ENCODE data around the gene HACD1.
"Not testable (repeated sequence)": the region's sequence is repeated elsewhere in the genome, so short reads cannot be mapped to it uniquely, and the experiment has no call there.

Gene HACD1

DNA sequence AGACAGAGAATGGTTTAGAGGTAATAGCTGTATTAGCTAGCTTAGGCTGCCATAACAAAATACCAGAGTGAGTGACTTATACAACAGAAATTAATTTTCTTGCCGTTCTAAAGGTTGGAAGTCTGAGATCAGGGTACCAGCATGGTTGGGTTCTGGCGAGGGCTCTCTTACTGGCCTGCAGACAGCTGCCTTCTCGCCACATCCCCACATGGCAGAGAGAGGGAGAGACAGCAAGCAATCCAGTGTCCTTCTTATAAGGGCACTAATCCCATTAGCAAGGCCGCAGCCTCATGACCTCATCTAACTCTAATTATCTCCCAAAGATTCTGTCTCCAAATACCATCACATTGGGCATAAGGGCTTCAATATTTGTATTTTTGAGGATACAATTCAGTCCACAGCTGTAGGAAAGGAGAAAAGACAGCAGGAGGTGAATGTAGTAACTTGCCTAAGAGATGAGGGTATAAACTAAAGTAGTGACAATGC, 23.2 kb upstream of the HACD1 start:
- no peak for DNase-seq

DNA sequence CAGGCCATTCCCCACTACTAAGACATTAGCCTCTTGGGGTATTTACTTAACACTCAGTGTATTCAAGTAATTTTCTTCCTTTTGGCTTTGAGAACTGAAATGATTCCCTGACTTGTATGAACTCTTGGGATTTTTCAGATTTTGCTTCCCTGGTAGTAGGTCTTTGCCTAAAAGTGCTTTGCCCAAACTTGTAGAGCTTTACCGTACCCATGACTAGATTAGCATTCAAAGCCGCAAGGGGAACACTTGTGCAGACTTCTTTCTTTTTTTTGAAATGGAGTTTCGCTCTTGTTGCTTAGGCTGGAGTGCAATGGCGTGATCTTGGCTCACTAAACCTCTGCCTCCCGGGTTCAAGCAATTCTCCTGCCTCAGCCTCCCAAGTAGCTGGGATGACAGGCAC, 20.7 kb upstream of the HACD1 start:
- DNase-seq, result no peak

DNA sequence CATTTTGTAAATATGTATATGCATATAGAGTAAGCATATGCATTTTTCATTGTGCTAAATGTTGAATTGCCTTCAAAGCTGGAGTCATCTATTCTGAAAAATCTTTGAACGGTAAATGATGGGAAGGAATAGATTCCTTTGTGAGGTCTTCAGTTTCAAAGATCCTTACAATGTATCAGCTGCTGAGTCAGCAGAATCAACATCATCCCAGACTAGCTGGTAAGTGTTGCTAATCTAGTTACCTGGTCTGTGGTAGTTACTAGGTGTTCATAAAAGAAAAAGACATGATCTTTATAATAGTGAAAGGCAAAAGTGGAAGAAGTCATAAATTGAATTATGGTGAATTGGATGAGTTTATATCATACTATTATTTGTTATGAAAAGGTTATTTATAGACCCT, 16.2 kb upstream of the HACD1 start:
- no peak for DNase-seq

DNA sequence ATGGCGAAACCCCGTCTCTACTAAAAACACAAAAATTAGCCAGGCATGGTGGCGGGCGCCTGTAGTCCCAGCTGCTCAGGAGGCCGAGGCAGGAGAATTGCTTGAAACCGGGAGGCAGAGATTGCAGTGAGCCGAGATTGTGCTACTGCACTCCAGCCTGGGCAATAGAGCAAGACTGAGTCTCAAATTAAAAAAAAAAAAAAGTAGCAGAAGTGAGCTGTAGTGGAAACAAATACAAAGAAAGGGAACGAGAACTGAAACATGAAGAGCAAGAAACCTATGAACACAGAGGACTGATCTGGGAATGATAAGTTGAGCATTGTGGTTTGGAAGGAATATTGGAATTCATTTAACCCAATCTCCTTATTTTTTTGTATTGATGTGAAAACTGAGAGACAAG, 15.4 kb upstream of the HACD1 start:
- DNase-seq, result not testable (repeated sequence)

DNA sequence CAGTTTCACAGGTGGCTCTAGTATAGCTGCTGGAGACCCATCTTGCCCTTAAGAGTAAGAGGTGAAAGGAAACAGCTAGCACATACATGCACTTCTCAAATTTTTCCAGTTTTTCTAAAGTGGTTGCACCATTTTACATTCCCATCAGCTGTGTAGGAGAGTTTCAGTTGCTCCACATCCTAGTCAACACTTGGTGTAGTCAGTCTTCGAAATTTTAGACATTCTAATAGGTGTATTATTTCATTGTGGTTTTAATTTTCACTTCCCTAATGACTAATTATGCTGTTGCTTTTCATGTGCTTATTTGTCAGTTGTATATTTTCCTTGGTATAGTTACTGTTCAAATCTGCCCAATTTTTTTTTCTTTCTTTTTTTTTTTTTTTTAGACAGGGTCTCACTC, 9.5 kb upstream of the HACD1 start:
- DNase-seq, result no peak

DNA sequence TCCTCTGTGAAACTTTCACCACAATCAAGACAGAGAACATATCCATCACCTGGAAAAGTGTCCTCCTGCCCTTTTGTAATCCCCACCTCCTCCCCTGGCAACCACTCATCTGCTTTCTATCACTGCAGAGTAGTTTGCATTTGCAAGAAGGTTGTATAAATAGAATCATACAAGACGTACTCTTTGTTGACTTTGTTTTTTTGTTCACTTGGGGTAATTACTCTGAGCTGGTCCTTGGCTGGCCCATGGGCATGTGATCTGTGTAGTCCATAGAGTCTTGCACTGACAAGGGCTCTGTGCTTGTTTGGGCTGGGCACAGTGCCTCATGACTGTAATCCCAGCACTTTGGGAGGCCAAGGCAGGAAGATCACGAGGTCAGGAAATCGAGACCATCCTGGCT, 7.8 kb upstream of the HACD1 start:
- DNase-seq, result no peak

DNA sequence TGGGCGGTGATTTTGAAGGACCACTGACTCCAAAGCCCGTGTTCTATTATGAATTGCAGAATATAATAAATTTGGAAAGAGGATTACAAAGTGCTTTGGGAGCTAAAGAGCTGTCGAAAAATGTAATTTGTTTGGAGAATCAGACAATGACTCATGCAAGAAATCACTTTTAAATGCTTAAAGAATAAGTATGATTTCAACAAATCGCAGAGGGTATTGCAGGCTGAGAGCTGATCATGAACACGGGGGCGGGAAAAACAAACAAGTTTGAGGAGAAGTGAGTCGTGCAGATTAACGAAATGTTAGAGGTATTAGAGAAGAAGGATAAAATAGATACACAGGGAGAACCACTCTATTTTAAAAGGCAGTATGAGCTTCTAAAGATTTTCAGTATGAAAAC, 4.9 kb upstream of the HACD1 start:
- no peak for DNase-seq

DNA sequence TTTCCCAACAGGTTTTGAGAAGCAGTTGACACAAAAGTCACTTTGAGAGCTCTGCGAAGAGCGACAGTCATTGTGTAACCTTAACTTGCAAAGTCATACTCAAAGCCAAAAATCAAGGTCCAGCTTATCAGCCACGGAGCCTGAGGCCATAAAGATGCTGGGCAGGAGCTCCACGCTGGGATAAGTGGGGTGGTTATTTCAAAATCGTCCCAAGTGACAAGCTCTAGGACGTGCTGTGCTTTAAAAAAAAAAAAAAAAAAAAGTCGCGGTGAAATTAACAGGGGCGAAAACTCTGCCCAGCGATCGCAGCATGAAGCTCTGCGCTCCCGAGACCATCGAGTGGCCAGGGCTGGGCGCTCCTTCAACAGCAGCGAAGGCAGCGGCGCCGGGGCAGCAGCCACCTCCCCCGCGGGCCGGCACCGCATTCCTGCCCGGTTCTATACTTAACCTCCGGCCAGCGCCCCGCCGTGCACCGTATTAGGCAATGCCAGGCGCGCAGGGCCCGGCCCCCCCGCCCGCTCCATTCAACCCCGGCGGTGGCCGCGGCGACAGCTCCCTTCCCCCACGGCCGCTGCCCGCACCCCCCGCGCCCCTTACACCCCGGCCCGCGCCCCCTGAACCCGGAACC, 657 bp downstream of the HACD1 start:
- DNase-seq, result no peak

DNA sequence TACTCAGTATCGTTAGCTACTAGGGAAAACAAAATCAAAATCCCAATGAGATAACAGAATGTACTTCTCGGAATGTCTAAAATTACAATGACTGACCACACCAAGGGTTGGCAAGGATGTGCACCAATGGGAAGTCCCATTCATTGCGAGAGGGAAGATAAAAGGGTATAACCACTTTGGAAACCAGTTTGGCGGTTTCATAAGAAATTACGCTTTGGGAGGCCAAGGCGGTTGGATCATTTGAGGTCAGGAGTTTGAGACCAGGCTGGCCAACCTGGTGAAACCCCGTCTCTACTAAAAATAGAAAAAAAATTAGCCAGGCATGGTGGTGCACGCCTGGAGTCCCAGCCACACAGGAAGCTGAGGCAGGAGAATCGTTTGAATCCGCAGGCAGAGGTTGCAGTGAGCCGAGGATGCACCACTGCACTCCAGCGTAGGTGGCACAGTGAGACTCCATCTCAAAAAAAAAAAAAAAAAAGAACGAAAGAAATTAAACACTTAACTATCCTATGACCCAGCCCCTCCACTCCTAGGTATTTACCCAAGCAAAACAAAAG, 7.6 kb downstream of the HACD1 start:
- DNase-seq, result no peak

DNA sequence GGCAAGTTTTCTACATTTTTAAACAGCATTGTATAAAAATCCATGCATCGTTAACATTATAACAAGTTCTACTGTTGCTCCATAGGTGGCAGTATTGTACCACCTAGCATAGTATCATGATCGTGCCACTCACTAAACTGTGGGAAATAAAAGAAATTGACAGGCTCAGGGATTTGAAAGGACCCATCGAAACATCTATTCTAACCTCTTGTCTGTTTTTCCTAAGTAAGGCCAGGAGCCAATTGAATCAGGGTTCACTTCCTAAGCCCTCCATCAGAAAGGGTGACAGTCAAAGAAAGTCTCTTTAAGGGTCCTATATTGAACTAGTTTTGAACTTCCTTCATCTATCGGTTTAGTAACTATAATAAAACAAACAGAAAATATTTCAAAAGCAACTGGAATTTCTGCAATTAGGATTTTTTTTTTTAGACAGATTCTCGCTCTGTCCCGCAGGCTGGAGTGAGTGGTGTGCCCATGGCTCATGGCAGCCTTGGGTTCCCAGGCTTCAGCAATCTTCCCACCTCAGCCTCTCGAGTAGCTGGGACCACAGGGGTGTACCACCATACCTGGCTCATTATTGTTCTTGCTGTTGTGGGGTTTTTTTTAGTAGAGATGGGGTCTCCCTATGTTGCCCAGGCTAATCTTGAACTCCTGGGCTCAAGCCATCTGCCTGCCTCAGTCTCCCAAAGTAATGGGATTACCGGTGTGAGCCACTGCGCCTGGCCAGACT, 9.4 kb downstream of the HACD1 start:
- peak; percentile 71 for DNase-seq

DNA sequence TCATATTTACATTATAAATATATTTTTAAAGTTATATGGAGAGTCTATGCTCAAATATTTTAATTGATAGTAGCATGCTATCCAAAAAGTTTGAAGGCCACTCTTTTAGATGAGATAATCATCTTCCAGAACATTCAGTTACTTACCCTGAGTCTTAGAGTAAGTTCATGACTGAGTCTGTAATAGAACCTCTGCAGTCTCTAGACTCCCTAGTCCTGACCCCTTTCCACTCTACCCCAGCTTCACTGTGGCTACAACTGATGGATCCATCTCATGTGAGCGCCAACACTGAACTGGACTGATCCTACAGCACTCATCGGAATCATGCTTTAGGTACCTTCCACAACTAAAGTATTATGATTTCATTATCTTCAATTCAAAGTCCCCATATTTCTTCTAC, 10.1 kb downstream of the HACD1 start:
- no peak for DNase-seq

DNA sequence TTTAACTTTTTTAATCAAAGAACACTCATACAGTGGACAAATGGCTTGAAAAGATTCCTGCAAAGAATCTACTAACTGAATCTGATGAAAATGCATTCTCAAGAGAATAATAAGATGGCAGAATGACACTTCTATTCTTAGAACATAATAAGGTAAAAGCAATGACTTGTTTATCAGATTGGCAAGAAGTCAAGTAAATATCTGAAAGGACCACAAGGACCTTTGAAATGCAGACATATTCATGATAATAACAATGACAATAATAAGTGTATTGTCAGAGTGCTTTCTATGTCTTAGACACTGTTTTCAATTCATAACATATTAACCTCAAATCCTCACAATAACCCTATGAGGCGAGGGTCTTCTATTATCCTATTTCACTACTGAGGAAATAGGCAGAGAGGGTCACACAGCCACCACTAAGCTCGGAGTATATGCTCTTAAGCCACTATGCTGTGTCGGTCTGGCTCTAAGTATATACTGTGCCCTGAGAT, 10.6 kb downstream of the HACD1 start:
- no peak for DNase-seq

DNA sequence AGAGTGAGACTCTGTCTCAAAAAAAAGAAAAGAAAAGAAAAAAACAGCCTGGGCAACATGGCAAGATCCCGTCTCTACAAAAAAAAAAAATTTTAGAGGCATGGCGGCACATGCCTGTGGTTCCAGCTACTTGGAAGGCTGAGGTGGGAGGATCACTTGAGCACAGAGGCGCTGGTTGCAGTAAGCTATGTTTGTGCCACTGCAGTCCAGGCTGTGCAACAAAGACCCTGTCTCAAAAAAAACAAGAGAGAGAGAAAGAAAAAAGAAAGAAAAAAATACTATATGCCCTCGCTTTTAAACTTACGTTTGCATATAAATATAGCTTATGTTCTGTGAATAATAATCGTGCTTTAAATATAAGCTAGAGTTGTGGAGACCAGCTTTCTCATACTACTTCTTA, 11.2 kb downstream of the HACD1 start:
- DNase-seq, result no peak

DNA sequence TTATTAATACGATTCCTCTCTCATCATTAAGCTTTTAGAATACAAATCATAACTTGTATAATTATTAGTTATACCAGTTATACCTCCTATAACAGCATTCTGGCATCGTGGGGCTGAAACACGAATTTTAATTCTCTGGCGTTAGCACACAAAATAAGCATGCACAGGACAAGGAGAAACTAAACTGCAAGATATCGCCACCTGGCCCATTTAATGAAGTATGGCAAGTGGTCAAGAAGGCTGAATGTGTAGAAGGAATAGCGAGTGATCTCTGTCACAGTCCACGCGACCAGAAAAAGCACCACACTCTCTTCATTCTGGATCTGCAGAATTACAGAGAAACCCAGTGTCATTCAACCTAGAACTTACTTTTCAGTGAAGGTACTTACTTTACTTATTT, 18.1 kb downstream of the HACD1 start:
- DNase-seq, result peak; percentile 22

DNA sequence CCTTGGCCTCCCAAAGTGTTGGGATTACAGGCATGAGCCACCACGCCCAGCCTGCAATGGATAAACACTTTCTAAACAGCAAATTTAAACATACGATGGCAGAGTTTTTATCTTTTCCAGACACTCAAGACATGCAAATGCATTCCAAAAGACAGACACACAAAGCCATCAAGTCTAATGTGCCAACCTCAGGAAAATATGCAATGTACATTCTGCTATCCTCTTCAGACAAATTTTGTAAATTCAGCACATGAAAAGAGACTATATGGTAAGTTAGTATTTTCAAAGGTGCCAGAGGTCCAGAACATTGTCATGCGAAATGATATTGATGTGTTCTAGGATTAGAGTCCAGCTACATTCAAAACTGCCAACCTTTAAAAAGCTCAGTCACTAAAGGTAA, 19.8 kb downstream of the HACD1 start:
- DNase-seq, result no peak

DNA sequence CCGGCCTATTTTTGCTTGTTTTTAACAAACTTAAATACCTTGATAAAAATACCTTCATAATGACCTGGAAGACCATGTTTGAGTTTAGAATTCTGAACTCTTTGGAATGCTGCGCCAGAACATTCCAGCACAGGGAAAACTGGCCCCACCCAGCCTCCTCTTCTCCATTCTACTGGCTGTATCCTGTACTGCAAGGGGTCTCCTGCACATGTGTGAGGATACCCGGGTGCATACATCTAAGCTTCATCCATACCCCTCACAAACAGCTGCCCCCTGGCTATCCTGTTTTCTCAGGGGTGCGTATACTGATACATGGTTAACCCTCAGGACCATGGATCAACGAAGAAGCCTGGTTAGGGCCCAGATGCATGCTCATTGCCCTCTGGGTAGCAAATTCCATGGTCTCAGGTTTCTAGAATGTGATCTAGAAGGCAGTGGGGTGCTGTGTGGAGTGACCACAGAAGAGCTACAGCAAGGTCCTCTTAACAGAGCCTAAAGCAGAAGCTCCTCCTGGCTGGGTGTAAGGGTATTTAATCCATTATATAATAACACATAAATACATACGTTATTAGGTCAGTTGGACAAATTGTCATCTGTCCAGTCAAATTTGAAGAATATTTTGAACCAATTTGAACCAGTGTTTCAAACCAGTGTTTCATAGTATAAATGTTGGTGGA, 26.1 kb downstream of the HACD1 start:
- DNase-seq, result no peak

DNA sequence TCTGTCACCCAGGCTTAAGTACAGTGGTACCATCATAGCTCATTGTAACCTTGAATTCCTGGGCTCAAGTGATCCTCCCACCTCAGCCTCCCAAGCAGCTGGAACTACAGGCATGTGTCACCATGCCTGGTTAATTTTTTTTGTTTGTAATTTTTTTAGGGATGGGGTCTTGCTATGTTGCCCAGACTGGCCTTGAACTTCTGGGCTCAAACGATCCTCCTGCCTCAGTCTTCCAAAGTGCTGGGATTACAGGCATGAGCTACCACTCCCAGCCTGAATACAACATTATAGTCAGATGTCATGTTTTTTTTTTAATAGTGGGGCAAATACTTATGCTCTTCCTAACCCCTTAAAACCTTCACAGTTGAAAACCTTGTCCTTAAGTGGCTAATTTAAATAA, 27.9 kb downstream of the HACD1 start:
- DNase-seq, result not testable (repeated sequence)

DNA sequence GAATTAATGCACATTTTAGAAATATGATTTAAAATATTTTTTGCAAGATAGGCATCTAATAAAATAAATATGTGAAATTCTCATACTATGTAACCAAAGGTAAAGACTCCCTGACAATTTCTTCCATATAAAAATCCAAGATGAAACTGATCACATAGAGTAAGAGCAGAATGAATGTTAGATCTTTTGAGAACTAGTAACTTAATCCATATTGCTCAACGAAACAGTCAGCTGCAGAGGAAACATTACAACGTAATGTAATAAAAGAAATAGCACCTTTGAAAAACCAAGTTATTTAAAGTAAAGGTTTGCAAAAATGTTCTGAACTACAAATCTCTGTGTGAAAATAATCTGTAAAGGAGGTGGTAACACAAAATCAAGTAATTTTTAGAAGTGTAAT, 28.8 kb downstream of the HACD1 start:
- no peak for DNase-seq

DNA sequence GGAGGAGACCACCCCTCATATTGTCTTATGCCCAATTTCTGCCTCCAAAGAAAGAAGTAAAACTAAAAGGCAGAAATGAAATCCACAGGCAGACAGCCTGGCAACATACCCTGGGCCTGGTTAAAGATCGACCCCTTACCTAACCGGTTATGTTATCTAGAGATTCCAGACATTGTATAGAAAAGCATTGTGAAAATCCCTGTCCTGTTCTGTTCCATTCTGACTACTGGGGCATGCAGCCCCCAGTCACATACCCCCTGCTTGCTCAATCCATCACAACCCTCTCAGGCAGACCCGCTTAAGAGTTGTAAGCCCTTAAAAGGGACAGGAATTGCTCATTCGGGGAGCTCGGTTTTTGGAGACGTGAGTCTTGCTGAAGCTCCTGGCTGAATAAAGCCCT, 29.9 kb downstream of the HACD1 start:
- not testable (repeated sequence) for DNase-seq

DNA sequence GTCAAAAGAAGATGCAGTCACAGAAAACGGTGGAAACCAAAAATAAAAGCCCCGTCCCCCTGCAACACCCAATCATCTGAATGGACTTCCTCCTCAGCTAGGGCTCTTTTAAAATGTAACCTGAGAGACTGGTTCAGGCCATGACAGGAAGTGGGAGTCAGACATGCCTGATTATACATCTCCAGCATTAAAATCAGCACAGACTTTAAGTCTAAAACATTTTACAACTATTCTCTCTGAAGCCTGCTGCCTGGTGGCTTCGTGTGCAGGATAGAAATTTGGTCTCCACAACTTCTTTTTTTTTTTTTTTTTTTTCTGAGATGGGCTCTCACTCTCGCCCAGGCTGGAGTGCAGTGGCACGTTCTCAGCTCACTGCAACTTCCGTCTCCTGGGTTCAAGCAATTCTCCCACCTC, 30.3 kb downstream of the HACD1 start:
- DNase-seq, result no peak

DNA sequence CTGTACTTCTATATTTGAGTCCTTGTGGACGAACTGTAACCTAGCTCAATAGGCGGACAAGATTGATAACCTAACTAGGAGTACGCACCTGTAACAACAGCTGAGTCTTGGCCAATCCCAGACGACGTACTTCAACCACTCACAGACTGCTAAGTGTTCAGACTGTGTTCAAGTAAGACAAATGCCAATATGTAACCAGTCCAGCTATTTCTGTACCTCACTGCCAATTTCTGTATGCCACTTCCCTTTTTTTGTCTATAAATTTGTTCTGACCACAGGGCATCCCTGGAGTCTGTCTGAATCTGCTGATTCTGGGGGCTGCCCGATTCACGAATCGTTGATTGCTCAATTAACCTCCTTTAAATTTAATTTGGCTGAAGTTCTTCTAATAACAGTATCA, 32.2 kb downstream of the HACD1 start:
- no peak for DNase-seq

DNA sequence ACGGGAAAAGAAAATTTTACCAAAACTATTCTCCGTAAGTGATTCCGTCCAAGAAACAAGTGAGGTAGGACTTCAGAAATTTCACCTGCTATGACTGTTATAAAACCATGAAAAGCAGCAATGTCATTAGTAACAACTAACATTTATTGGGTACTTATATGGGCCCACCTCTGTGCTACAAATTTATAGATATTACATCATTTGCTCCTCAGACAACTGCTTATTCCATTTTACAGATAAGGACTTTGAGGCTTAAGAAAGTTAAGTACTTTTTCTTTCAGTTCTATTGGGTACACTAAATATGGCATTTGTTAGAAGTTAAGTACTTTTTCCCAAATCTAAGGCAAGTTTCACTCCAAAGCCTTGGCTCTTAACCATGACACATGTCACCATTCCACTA, 36.3 kb downstream of the HACD1 start:
- no peak for DNase-seq

DNA sequence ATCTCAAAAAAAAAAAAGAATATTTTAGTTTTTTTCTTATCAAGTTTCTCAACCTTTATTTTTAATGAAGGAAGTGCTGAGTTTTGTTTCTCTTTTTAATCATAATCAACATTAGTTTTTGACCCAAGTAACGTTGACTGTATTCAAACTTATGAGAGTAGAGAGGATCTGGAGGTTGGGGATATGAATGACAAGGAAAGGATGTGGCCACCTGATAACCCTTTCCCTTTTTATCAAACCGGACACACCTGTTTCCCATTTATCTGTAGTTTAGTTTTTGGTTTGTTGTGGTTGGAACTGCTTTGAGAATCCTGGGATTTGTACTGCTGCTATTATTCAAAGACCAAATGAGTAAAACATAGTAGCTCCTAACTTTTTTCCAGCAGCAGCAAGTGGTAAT, 38.6 kb downstream of the HACD1 start:
- DNase-seq, result no peak

DNA sequence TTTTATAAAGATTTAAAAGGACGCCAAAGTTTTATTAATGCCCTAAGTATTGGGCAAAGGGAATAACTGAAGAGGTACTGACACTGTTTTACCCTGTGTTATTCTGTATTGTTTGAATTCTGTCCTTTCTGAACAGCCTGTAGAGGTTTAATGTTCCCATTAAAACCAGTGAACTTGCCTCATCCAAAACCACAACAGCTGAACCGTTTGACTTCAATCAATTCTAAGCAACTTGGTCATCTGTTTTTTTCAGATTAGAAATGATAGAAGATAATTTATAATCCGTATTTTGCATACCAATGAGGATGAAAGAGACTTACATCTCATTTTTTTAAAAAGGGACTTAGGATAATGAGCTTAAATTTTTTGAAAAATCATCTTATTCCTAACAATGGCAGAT, 40.4 kb downstream of the HACD1 start:
- no peak for DNase-seq

Measured in CD4-positive, alpha-beta T cell treated with Interleukin-12 subunit alpha and Interleukin-12 subunit beta, for 1 hour (primary cell).